ENCODE data around the gene EIF5B. TPM values are rescaled to one million over a fixed set of nuclear protein-coding genes. Genes with fewer than 3 reads are reported as not detected.
"Not testable (repeated sequence)": the region's sequence is repeated elsewhere in the genome, so short reads cannot be mapped to it uniquely, and the experiment has no call there.

The EIF5B gene
- 27.8 and 118 TPM in 2 replicates for total RNA-seq

DNA sequence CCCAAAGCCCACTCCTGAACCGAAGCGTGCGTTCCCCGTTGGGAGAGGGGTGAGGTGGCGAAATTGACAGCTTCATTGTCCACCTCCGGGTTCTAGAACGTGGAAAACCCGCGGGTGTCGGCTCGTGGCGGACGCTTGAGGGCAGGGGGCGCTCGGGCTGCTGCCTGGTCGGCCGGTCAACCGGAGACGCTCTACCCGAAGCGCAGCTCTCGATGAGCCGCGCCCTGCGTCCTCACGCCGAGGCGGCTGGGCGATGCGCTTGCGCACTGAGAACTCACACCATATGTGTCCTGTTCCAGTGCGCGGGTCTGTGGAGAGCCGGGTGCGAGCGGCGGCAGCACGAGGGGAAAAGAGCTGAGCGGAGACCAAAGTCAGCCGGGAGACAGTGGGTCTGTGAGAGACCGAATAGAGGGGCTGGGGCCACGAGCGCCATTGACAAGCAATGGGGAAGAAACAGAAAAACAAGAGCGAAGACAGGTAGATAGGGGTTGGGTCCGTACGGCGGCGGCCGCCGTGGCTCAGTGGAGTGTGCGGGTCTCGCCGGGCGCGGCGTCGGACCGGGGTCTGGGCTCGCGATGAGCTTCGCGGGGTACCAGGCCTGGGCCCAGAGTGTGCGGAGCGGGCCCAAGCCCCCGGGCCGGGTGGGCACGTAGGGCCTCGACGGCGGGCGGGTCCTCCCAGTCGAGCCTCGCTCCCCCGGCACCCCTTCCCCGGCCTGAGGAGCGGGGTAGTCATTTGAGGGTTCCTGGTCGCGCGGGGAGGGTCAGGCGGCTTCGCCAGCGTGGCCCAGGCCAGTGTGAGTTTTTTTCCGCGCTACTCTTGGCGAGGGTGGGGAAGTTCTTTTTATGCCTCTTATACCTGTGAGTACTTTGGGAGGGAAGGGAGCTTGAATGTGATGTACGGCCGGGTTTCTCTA, at the start of gene EIF5B:
Gene EIF5B, plus strand, starts transcription at position 277 of the 916 bp plus-strand sequence. Its CDS starts 166 bp downstream, at position 443.
- peak; percentile 90 for DNase-seq (ENCODE audit: low read depth)

- peak; percentile 36 for DNase-seq (ENCODE audit: low read depth)
Observed at GRCh38 chr2:99297994-99298393, 39.2 kb upstream of the EIF5B start.

- no peak for DNase-seq (ENCODE audit: low read depth)
Observed at GRCh38 chr2:99299580-99299979, 37.6 kb upstream of the EIF5B start.

- not testable (repeated sequence) for DNase-seq (ENCODE audit: low read depth)
Observed at GRCh38 chr2:99301097-99301496, 36.1 kb upstream of the EIF5B start, which contains the start of gene LYG1. Gene LYG1, minus strand, starts transcription at chr2:99301197. Its CDS starts 5,527 bp downstream, at chr2:99295670.

DNA sequence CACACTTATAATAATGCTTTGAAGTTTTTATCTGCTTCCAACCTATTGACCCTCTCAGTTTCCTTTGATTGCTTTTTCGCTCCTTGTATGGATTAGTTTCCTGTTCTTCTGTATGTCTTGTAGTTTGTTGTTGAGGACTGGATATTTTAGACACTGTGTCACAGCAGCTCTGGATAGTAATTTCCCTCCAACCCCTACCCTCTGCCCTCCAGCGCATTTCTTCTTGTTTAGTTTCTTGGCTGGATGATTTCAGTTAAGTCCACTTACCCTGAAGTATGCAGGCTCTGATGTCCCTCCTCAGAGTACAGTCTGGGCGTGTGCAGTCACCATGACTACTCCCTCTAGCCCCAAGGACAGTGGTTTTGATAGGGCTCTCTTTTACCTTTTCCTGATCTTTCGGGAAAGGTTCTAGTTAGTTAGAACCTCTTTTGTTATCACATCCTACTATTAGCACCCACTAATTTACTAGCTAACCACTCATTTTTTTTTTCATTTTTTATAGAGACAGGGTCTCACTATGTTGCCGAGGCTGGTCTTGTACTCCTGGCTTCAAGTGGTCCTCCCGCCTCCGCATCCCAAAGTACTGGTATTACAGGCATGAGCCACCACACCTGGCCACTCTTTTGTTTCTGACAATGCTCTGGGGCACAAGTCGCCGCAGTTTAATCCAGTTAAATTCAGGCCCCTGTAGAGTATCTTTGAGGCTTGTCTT, 19.9 kb upstream of the EIF5B start:
- DNase-seq (ENCODE audit: low read depth) = peak; percentile 65

GRCh38 chr2:99317873-99318200, 19.4 kb upstream of the EIF5B start:
- peak; percentile 54 for DNase-seq (ENCODE audit: low read depth)

GRCh38 chr2:99325384-99325783, 11.8 kb upstream of the EIF5B start:
- no peak for DNase-seq (ENCODE audit: low read depth)

DNA sequence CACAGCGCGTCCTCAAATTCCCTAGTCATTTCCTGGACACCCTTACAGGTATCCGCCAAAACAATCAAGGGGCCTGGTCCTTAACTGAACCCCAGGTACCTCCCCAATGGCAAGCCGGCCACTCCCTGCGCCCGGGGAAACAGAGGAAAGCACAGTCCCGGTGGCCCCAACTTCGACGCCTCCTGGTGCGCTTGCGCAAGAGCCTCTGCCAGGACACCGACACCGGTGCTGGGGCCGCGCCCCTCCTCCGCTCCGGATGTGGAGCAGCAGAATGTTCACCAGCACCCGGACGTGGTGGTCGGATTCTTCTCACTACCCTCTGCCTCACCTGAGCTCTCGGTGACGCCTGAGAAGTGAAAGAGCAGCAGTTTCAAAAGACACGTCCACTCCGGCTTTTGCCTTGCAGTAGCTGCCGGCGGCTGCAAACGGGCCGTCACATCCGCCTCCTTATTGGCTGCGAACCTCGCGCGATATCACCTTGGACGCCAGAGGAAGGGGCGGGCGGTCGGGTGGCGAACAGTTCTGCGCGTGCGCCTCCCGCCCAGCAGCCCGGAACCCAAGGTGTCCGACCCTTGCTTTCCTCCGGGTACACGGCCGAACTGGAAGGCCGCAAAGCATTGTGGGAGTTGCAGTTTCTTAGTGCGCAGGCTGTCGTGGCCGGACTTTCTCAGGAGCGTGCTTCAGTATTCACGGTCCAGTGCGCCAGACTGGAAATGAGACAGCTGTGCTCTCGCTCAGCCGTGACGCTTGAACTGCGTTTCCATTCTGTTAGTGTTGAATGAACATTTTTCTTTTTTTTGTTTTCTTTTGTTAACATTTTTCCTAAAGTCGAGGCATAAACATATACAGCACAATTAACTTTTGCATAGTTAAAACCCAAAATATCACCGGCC, 1.0 kb upstream of the EIF5B start, which contains the start of gene TXNDC9:
Gene TXNDC9, minus strand, starts transcription at position 423 of the 893 bp plus-strand sequence. CDS start 3,123 bp downstream, outside the sequence.
- peak; percentile 99 for DNase-seq (ENCODE audit: low read depth)

DNA sequence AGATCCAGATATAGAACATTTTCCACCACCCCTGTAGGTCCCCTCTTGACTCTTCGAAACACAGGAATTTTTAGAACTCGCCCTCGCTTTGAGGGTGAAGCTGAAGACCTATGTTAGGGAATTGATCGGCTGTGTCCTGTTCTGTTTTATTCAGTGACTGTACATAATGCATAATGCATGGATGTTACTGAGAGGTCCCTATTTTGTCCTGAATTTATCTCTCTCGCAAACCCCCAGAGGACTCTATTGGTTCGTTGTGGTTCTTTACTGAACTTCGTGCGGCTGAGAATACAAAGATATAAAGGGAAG, 431 bp upstream of the EIF5B start:
- no peak for DNase-seq (ENCODE audit: low read depth)

- DNase-seq (ENCODE audit: low read depth) = peak; percentile 35
Observed at GRCh38 chr2:99338029-99338585, 918 bp downstream of the EIF5B start.

DNA sequence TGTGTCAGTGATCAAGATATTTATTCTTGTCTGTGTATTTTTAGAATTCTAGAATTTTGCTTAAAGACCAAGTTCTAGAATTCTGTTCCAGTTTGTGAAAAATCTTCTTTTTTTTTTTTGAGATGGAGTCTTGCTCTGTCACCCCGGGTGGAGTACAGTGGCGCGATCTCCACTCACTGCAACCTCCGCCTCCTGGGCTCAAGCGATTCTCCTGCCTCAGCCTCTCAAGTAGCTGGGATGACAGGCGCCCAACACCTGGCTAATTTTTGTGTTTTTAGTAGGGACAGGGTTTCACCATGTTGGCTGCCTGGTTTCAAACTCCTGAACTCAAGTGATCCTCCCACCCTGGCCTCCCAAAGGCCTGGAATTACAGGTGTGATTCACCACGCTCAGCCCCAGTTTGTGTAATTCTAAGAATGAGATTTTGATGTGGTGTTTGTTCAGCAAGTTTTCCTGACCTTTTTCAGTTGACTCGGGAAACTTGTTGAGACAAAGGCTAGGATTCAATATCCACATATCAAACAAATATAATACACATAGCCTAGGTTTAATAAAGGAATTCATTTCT, 3.6 kb downstream of the EIF5B start:
- DNase-seq (ENCODE audit: low read depth) = peak; percentile 29

- no peak for DNase-seq (ENCODE audit: low read depth)
Observed at GRCh38 chr2:99342536-99342935, 5.3 kb downstream of the EIF5B start.

DNA sequence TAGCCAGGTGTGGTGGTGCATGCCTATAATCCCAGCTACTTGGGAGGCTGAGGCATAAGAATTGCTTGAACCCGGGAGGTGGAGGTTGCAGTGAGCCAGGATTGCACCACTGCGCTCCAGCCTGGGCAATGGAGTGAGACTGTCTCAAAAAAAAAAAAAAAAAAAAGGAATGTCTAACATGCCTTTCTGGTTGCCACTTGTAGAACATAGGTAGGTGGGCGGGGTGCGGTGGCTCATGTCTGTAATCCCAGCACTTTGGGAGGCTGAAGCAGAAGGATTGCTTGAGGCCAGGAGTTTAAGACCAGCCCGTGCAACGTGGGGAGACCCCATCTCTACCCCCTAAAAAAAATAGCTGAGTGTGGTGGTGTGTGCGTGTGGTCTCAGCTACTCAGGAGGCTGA, 8.3 kb downstream of the EIF5B start:
- DNase-seq (ENCODE audit: low read depth) = not testable (repeated sequence)

GRCh38 chr2:99346218-99346617, 9.0 kb downstream of the EIF5B start:
- DNase-seq (ENCODE audit: low read depth) = no peak

DNA sequence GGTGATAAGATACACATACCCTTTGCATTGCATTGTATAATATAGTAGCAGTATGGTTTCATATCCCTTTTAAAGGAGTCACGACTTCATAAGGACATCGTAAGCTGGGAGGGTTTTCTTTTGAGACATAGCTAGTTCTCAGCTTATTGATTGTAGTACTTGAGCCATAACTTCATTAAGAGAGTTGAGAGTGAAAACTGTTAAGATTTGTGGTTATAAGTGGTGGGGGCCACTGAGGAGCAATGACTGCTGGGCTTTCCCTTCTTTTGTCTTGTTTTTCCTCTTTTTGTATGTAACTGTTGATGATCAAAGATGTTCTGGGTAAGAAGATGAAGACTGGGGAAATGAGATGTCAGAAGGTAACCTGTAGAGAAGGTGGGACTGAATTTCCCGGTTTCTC, 11.0 kb downstream of the EIF5B start:
- no peak for DNase-seq (ENCODE audit: low read depth)

- no peak for DNase-seq (ENCODE audit: low read depth)
Observed at GRCh38 chr2:99350194-99350593, 13.0 kb downstream of the EIF5B start.

- peak; percentile 33 for DNase-seq (ENCODE audit: low read depth)
Observed at GRCh38 chr2:99354070-99354469, 16.9 kb downstream of the EIF5B start.

DNA sequence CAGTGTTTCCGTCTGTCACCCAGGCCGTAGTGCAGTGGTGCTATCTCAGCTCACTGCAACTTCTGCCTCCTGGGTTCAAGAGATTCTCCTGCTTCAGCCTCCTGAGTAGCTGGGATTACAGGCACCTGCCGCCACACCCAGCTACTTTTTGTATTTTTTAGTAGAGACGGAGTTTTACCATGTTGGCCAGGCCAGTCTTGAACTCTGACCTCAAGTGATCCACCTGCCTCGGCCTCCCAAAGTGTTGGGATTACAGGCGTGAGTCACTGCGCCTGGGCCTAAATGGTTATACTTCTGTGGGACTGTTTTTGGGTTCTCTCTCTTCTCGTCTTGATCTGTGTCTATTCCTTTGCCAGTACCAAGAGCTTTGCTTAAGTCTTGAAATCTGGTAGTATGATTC, 17.6 kb downstream of the EIF5B start:
- DNase-seq (ENCODE audit: low read depth) = not testable (repeated sequence)

DNA sequence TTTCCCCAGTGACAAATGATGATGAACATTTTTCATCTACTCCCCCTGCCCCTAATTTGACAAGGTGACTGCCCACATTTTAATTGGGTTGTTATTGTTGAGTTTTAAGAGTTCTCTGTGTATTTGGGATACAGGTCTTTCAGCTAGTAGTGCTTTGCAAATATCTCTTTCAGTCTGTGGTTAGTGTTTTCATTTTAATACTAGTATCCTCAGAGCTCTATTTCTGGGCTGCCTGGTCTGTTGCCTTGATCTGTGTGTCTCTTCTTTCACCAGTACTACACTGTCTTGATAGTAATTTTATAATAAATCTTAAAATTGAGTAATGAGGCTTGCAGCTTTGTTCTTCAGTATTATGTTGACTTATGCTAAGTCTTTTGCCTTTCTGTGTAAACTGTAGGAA, 19.7 kb downstream of the EIF5B start:
- no peak for DNase-seq (ENCODE audit: low read depth)

GRCh38 chr2:99365661-99366060, 28.5 kb downstream of the EIF5B start:
- no peak for DNase-seq (ENCODE audit: low read depth)

DNA sequence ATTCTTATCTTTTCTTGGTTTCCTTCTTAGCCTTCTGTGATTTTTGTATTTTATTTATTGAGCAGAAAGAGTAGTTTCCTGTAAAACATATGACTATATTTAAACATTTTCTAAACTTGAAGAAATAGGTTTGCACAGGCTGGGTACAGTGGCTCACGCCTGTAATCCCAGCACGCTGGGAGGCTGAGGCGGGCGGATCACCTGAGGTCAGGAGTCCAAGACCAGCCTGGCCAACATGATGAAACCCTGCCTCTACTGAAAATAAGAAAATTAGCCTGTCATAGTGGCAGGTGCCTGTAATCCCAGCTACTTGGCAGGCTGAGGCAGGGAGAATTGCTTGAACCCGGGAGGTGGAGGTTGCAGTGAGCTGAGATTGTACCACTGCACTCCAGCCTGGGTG, 31.7 kb downstream of the EIF5B start:
- DNase-seq (ENCODE audit: low read depth) = not testable (repeated sequence)

All from renal cortical epithelial cell (primary cell).